HepG2 (cell line): Measurements from ENCODE around the gene ALDH2. TPM values are rescaled to one million over a fixed set of nuclear protein-coding genes. Genes with fewer than 3 reads are reported as not detected.
A peak's percentile ranks its signal among the peaks of the same experiment; 100 is the strongest.

Source experiments
- CBX2 ChIP-seq, 2 experiments: fragments of 200-600 bp in 1 of 2; sonication (generic); formaldehyde crosslinking in 1 of 2; IDR thresholded peaks; 2 replicates each; pipeline versions ENCODE4 v1.7.0 to v1.8.1; 2018 to 2022; ENCODE audit warnings: low read depth in 2 of 2, low read length in 1 of 2, mild to moderate bottlenecking in 1 of 2, missing genetic modification reagents in 1 of 2
- GPN1 ChIP-seq: sonication (generic); formaldehyde crosslinking; IDR thresholded peaks from 2 replicates; pipeline ENCODE4 v1.5.1; 2020; ENCODE audit warnings: missing genetic modification reagents, borderline replicate concordance
- GTF2F1 ChIP-seq: fragments of 150-350 bp; IDR thresholded peaks from 2 replicates; pipeline ENCODE4 v1.6.1; 2014; ENCODE audit warnings: low read length
- KDM1A ChIP-seq: IDR thresholded peaks from 2 replicates; pipeline ENCODE4 v1.6.1; 2016; ENCODE audit warnings: missing compliant biosample characterization
- MBD4 ChIP-seq: IDR thresholded peaks from 2 replicates; pipeline ENCODE4 v1.6.1; 2012; ENCODE audit warnings: low read length, inconsistent platforms, borderline replicate concordance
- MED1 ChIP-seq: sonication (generic); formaldehyde crosslinking; IDR thresholded peaks from 2 replicates; pipeline ENCODE4 v1.4.0; 2020; ENCODE audit warnings: missing genetic modification reagents
- MEIS1 ChIP-seq: sonication (generic); formaldehyde crosslinking; IDR thresholded peaks from 2 replicates; pipeline ENCODE4 v1.9.0; 2021; ENCODE audit warnings: mild to moderate bottlenecking, missing genetic modification reagents, moderate library complexity, borderline replicate concordance
- MTF2 ChIP-seq: sonication (generic); formaldehyde crosslinking; IDR thresholded peaks from 2 replicates; pipeline ENCODE4 v1.5.0; 2020; ENCODE audit warnings: missing genetic modification reagents, borderline replicate concordance
- RXRA ChIP-seq: sonication (generic); formaldehyde crosslinking; IDR thresholded peaks from 2 replicates; pipeline ENCODE4 v1.5.1; 2020; ENCODE audit warnings: missing genetic modification reagents
- SMARCE1 ChIP-seq: fragments of 450-650 bp; IDR thresholded peaks from 2 replicates; pipeline ENCODE4 v1.6.1; 2017; ENCODE audit warnings: borderline replicate concordance
- SPEN ChIP-seq: sonication (generic); formaldehyde crosslinking; IDR thresholded peaks from 2 replicates; pipeline ENCODE4 v1.5.1; 2020; ENCODE audit warnings: low read depth, mild to moderate bottlenecking, missing genetic modification reagents
- TCF7L2 ChIP-seq: IDR thresholded peaks from 2 replicates; pipeline ENCODE4 v1.6.1; 2011; ENCODE audit warnings: mild to moderate bottlenecking, low read depth, low read length, moderate library complexity
- THAP11 ChIP-seq: IDR thresholded peaks from 2 replicates; pipeline ENCODE4 v1.6.1; 2016; ENCODE audit warnings: missing biosample characterization, missing genetic modification reagents
- ZEB1 ChIP-seq: IDR thresholded peaks from 2 replicates; pipeline ENCODE4 v1.6.1; 2012; ENCODE audit warnings: mild to moderate bottlenecking, low read depth, inconsistent platforms; ENCODE audit not compliant: insufficient replicate concordance
- ZFP37 ChIP-seq: sonication (generic); formaldehyde crosslinking; IDR thresholded peaks from 2 replicates; pipeline ENCODE4 v1.4.0; 2020; ENCODE audit warnings: missing genetic modification reagents, borderline replicate concordance
- ZKSCAN8 ChIP-seq: IDR thresholded peaks from 2 replicates; pipeline ENCODE4 v1.6.1; 2016; ENCODE audit warnings: borderline replicate concordance, missing genetic modification reagents, missing compliant biosample characterization
- ZNF274 ChIP-seq: sonication (generic); formaldehyde crosslinking; IDR thresholded peaks from 2 replicates; pipeline ENCODE4 v1.5.1; 2020; ENCODE audit warnings: mild to moderate bottlenecking, missing genetic modification reagents
- ZNF292 ChIP-seq: sonication (generic); formaldehyde crosslinking; IDR thresholded peaks from 2 replicates; pipeline ENCODE4 v1.8.1; 2022; ENCODE audit warnings: mild to moderate bottlenecking, low read depth, missing genetic modification reagents, borderline replicate concordance
- ZNF33A ChIP-seq: sonication (generic); formaldehyde crosslinking; IDR thresholded peaks from 2 replicates; pipeline ENCODE4 v1.5.1; 2020; ENCODE audit warnings: missing genetic modification reagents, mild to moderate bottlenecking, moderate library complexity, borderline replicate concordance
- ZNF34 ChIP-seq: sonication (generic); formaldehyde crosslinking; IDR thresholded peaks from 2 replicates; pipeline ENCODE4 v1.4.0; 2020; ENCODE audit warnings: mild to moderate bottlenecking, missing genetic modification reagents, borderline replicate concordance
- ZNF557 ChIP-seq: sonication (generic); formaldehyde crosslinking; IDR thresholded peaks from 2 replicates; pipeline ENCODE4 v1.4.0; 2020; ENCODE audit warnings: missing genetic modification reagents
- ZNF672 ChIP-seq: sonication (generic); formaldehyde crosslinking; IDR thresholded peaks from 2 replicates; pipeline ENCODE4 v1.8.1; 2022; ENCODE audit warnings: missing genetic modification reagents
- ZNF776 ChIP-seq: sonication (generic); formaldehyde crosslinking; IDR thresholded peaks from 2 replicates; pipeline ENCODE4 v1.4.0; 2020; ENCODE audit warnings: mild to moderate bottlenecking, missing genetic modification reagents
- ZNF782 ChIP-seq: sonication (generic); formaldehyde crosslinking; IDR thresholded peaks from 2 replicates; pipeline ENCODE4 v1.4.0; 2020; ENCODE audit warnings: missing genetic modification reagents, mild to moderate bottlenecking, borderline replicate concordance
- polyA plus RNA-seq, 8 experiments: library from polyadenylated mRNA; depleted of rRNA in 3 of 8; stranded (reverse) in 7 of 8; unstranded in 1 of 8; fragments of >200 nt; fragmentation: Illumina TruSeq in 4 of 8; extraction: Trizol in 4 of 8; gene quantifications; 2 replicates each; pipeline versions ENCODE4 v1.2.1 to v1.2.3, GENCODE V29; 2011 to 2016; ENCODE audit warnings: low read depth in 4 of 8, missing spikeins in 1 of 8, mixed read lengths in 1 of 8; ENCODE audit not compliant: insufficient read depth in 1 of 8
- total RNA-seq, 5 experiments: library from RNA; depleted of rRNA; stranded (reverse); fragments of >200 nt; fragmentation: Illumina TruSeq; extraction: Trizol; gene quantifications; 2 replicates each; pipeline ENCODE4 v1.2.3, GENCODE V29; 2016; ENCODE audit warnings: low read depth in 1 of 5
- TF ChIP-seq, protein P1 (sequence below): IDR thresholded peaks from 2 replicates; pipeline ENCODE4 v1.6.1; 2016; ENCODE audit warnings: low read depth
- TF ChIP-seq, protein P2 (sequence below): sonication (generic); formaldehyde crosslinking; conservative IDR thresholded peaks from 2 replicates; pipeline ENCODE4 v1.8.1; 2023; ENCODE audit warnings: missing genetic modification reagents
- TF ChIP-seq, protein P3 (sequence below): sonication (generic); formaldehyde crosslinking; IDR thresholded peaks from 2 replicates; pipeline ENCODE4 v1.4.0; 2020; ENCODE audit warnings: mild to moderate bottlenecking, missing genetic modification reagents
- TF ChIP-seq, protein P4 (sequence below): sonication (generic); formaldehyde crosslinking; IDR thresholded peaks from 2 replicates; pipeline ENCODE4 v1.5.0; 2020; ENCODE audit warnings: missing genetic modification reagents

Gene ALDH2
- total and polyA plus RNA-seq, 2 of the 13 experiments (the other 11 are each of a cell fraction or from before 2014, with no cell fraction given), result 78.8 to 103 TPM

DNA sequence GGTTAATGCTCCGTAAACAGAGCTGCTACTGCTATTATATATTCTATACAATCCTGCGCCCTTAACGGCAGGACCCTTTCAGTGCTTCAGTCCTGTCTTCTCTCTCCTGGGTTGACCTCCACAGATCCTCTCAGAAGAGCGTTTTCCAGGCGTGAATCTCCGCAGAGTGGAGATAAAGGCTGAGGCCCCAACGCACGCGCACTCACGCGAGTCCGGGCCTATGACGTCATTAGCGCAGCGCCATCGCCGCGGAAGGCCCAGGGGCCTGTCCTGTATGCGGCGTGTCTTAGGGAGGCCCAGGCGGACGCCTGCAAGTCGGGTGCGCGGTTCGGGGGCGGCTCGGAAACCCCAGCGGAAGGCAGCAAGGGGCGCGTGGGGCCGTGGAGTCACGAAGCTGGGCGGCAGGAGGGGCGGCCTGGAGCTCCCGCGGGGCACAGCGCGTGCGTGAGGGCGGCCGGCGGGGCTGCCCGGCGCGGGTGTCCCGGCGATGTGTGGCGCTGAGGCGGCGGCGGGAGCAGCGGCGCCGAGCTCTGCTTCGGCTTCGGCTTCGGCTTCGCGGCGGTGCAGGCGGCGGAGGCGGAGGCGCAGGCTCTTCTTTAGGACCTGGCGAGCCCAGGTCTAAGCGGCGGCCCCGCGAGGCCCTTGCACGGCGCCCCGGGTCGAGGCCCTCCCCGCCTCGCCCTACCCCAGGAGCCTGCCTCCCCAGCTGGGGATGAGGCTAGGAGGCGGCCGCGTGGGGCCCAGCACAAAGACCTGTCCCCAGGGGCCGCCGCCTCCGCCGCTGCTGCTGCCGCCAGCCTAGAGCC, 75.2 kb downstream of the ALDH2 start, which contains the start of gene MAPKAPK5 (continued):
- TF ChIP-seq, protein P1, sequence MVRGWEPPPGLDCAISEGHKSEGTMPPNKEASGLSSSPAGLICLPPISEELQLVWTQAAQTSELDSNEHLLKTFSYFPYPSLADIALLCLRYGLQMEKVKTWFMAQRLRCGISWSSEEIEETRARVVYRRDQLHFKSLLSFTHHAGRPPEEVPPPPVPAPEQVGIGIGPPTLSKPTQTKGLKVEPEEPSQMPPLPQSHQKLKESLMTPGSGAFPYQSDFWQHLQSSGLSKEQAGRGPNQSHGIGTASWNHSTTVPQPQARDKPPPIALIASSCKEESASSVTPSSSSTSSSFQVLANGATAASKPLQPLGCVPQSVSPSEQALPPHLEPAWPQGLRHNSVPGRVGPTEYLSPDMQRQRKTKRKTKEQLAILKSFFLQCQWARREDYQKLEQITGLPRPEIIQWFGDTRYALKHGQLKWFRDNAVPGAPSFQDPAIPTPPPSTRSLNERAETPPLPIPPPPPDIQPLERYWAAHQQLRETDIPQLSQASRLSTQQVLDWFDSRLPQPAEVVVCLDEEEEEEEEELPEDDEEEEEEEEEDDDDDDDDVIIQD (CRISPR knock-in tag), result no peak
- TF ChIP-seq ZNF776 (peak; percentile 70), KDM1A (no peak), ZNF34 (CRISPR knock-in tag) (peak; percentile 92; the same call in 1 of the 2 replicates), RXRA (peak; percentile 82), SMARCE1 (no peak), ZNF292 (CRISPR knock-in tag) (no peak), ZNF782 (CRISPR knock-in tag) (peak; percentile 91), ZNF557 (CRISPR knock-in tag) (0 out of 2 replicates have a peak, but pooled peaks have one; percentile 10), SPEN (CRISPR knock-in tag) (peak; percentile 97), MEIS1 (CRISPR knock-in tag) (peak; percentile 75), ZFP37 (CRISPR knock-in tag) (no peak), GPN1 (CRISPR knock-in tag) (no peak), THAP11 (CRISPR knock-in tag) (peak; percentile 97), ZNF274 (CRISPR knock-in tag) (no peak; the same call in 1 of the 2 replicates), ZEB1 (no peak), TCF7L2 (no peak), GTF2F1 (no peak), ZKSCAN8 (no peak), ZNF672 (CRISPR knock-in tag) (no peak), CBX2 (IDR thresholded peaks at IDR 0.05; ENCODE audit: low read depth, low read length) (no peak), CBX2 (CRISPR knock-in tag; IDR thresholded peaks at IDR 0.05; ENCODE audit: low read depth) (no peak), MTF2 (CRISPR knock-in tag) (peak; percentile 75; the same call in 1 of the 2 replicates), ZNF33A (CRISPR knock-in tag) (no peak), MED1 (peak; percentile 76), MBD4 (no peak)
- TF ChIP-seq, protein P2, sequence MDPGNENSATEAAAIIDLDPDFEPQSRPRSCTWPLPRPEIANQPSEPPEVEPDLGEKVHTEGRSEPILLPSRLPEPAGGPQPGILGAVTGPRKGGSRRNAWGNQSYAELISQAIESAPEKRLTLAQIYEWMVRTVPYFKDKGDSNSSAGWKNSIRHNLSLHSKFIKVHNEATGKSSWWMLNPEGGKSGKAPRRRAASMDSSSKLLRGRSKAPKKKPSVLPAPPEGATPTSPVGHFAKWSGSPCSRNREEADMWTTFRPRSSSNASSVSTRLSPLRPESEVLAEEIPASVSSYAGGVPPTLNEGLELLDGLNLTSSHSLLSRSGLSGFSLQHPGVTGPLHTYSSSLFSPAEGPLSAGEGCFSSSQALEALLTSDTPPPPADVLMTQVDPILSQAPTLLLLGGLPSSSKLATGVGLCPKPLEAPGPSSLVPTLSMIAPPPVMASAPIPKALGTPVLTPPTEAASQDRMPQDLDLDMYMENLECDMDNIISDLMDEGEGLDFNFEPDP, result no peak
- TF ChIP-seq, protein P3, sequence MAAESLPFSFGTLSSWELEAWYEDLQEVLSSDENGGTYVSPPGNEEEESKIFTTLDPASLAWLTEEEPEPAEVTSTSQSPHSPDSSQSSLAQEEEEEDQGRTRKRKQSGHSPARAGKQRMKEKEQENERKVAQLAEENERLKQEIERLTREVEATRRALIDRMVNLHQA (CRISPR knock-in tag), result no peak
- TF ChIP-seq, protein P4, sequence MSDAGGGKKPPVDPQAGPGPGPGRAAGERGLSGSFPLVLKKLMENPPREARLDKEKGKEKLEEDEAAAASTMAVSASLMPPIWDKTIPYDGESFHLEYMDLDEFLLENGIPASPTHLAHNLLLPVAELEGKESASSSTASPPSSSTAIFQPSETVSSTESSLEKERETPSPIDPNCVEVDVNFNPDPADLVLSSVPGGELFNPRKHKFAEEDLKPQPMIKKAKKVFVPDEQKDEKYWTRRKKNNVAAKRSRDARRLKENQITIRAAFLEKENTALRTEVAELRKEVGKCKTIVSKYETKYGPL (CRISPR knock-in tag), result no peak; the same call in 1 of the 2 replicates
